ENCODE data around the gene PAEP. TPM values are rescaled to one million over a fixed set of nuclear protein-coding genes. Genes with fewer than 3 reads are reported as not detected.

The PAEP gene
- total RNA-seq, 3 donors from 2014 or later (not counting 1 experiment from before 2014, with no cell fraction given): not detected

GRCh38 chr9:135551031-135551430, 10.5 kb upstream of the PAEP start:
- Mint-ChIP-seq H3K4me3 (no peak overlapping the region), H3K27me3 (ENCODE audit: low read depth in 2 of 2) (peaks cover 0 to 4% of the 10 kb centered on the region in 2 donors), H3K36me3 (no peaks in the 10 kb centered on the region), H3K4me1 (no peaks in the 10 kb centered on the region), H3K9me3 (no peaks in the 10 kb centered on the region), H3K27ac (no peak overlapping the region)
- H3K36me3 ChIP-seq (ENCODE audit: control insufficient read depth, insufficient read depth, low read length): no peaks in the 10 kb centered on the region
- intact Hi-C loops (cut with micrococcal nuclease): no loop called here
- no peaks in the 10 kb centered on the region for H3K27me3 ChIP-seq (ENCODE audit: control insufficient read depth, insufficient read depth, low read length)
- no peak for TF ChIP-seq CTCF (IDR thresholded peaks at IDR 0.05)
- no peak overlapping the region for H3K4me3 ChIP-seq (ENCODE audit: low read length)
- DNase-seq: no peak
- no peak for ATAC-seq
- no peak overlapping the region for H3K27ac ChIP-seq (ENCODE audit: low read length)
- no peaks in the 10 kb centered on the region for H3K4me1 ChIP-seq (ENCODE audit: control insufficient read depth, insufficient read depth, low read length)
- no peaks in the 10 kb centered on the region for H3K9me3 ChIP-seq (ENCODE audit: control insufficient read depth, insufficient read depth, low read length)
- 38% methylated on average over 14 of the region's 14 CpGs for WGBS (ENCODE audit: insufficient coverage)

- DNase-seq: no peak
- Histone ChIP-seq H3K9me3 (ENCODE audit: control insufficient read depth, insufficient read depth, low read length) (no peaks in the 10 kb centered on the region), H3K4me3 (ENCODE audit: low read length) (no peak overlapping the region), H3K4me1 (ENCODE audit: control insufficient read depth, insufficient read depth, low read length) (no peaks in the 10 kb centered on the region), H3K27ac (ENCODE audit: low read length) (no peak overlapping the region), H3K36me3 (ENCODE audit: control insufficient read depth, insufficient read depth, low read length) (no peaks in the 10 kb centered on the region), H3K27me3 (ENCODE audit: control insufficient read depth, insufficient read depth, low read length) (no peaks in the 10 kb centered on the region)
- Mint-ChIP-seq H3K36me3 (no peaks in the 10 kb centered on the region), H3K4me1 (no peaks in the 10 kb centered on the region), H3K9me3 (no peaks in the 10 kb centered on the region), H3K27ac (no peak overlapping the region), H3K4me3 (no peak overlapping the region), H3K27me3 (ENCODE audit: low read depth in 2 of 2) (peaks cover 0 to 4% of the 10 kb centered on the region in 2 donors)
- no peak for ATAC-seq
- intact Hi-C loops (cut with micrococcal nuclease): no loop called here
- no peak for TF ChIP-seq CTCF (IDR thresholded peaks at IDR 0.05)
- WGBS (ENCODE audit: insufficient coverage): 91% methylated on average over 13 of the region's 13 CpGs
Measured at GRCh38 chr9:135551456-135551855, 10.1 kb upstream of the PAEP start.

GRCh38 chr9:135552021-135552697, 9.4 kb upstream of the PAEP start:
- TF ChIP-seq CTCF (IDR thresholded peaks at IDR 0.05): no peak
- ATAC-seq (no peak), DNase-seq (no peak)
- no peaks in the 10 kb centered on the region for H3K9me3 Mint-ChIP-seq
- H3K36me3 Mint-ChIP-seq: no peaks in the 10 kb centered on the region
- H3K9me3 ChIP-seq (ENCODE audit: control insufficient read depth, insufficient read depth, low read length): no peaks in the 10 kb centered on the region
- no peaks in the 10 kb centered on the region for H3K36me3 ChIP-seq (ENCODE audit: control insufficient read depth, insufficient read depth, low read length)
- H3K27me3 Mint-ChIP-seq (ENCODE audit: low read depth in 2 of 2): peaks cover 0 to 4% of the 10 kb centered on the region in 2 donors
- intact Hi-C loops (cut with micrococcal nuclease): no loop called here
- no peaks in the 10 kb centered on the region for H3K27me3 ChIP-seq (ENCODE audit: control insufficient read depth, insufficient read depth, low read length)
- no peak overlapping the region for H3K27ac ChIP-seq (ENCODE audit: low read length)
- no peaks in the 10 kb centered on the region for H3K4me1 ChIP-seq (ENCODE audit: control insufficient read depth, insufficient read depth, low read length)
- WGBS (ENCODE audit: insufficient coverage): 86% methylated on average over 18 of the region's 18 CpGs
- H3K4me3 Mint-ChIP-seq: no peak overlapping the region
- no peaks in the 10 kb centered on the region for H3K4me1 Mint-ChIP-seq
- no peak overlapping the region for H3K27ac Mint-ChIP-seq
- H3K4me3 ChIP-seq (ENCODE audit: low read length): no peak overlapping the region

- intact Hi-C loops (cut with micrococcal nuclease): no loop called here
- 86% methylated on average over 13 of the region's 19 CpGs for WGBS (ENCODE audit: insufficient coverage)
- Histone ChIP-seq H3K27ac (ENCODE audit: low read length) (no peak overlapping the region), H3K36me3 (ENCODE audit: control insufficient read depth, insufficient read depth, low read length) (no peaks in the 10 kb centered on the region), H3K9me3 (ENCODE audit: control insufficient read depth, insufficient read depth, low read length) (no peaks in the 10 kb centered on the region), H3K27me3 (ENCODE audit: control insufficient read depth, insufficient read depth, low read length) (no peaks in the 10 kb centered on the region), H3K4me3 (ENCODE audit: low read length) (no peak overlapping the region), H3K4me1 (ENCODE audit: control insufficient read depth, insufficient read depth, low read length) (no peaks in the 10 kb centered on the region)
- H3K27ac Mint-ChIP-seq: no peak overlapping the region
- ATAC-seq (no peak), DNase-seq (no peak)
- H3K36me3 Mint-ChIP-seq: no peaks in the 10 kb centered on the region
- H3K27me3 Mint-ChIP-seq (ENCODE audit: low read depth in 2 of 2): peaks cover 0 to 4% of the 10 kb centered on the region in 2 donors
- no peak overlapping the region for H3K4me3 Mint-ChIP-seq
- no peaks in the 10 kb centered on the region for H3K9me3 Mint-ChIP-seq
- no peaks in the 10 kb centered on the region for H3K4me1 Mint-ChIP-seq
- no peak for TF ChIP-seq CTCF (IDR thresholded peaks at IDR 0.05)
Measured at GRCh38 chr9:135552698-135553171, 8.8 kb upstream of the PAEP start.

Measured in natural killer cell (primary cell).